NCI-H460 (cell line): ENCODE data around the gene PHKB. TPM values are rescaled to one million over a fixed set of nuclear protein-coding genes. Genes with fewer than 3 reads are reported as not detected.
"Not testable (repeated sequence)": the region's sequence is repeated elsewhere in the genome, so short reads cannot be mapped to it uniquely, and the experiment has no call there.

Source experiments
- DNase-seq: peaks from one replicate; pipeline ENCODE4 v3.0.0-alpha.2; 2016; ENCODE audit warnings: low read depth; ENCODE audit errors: extremely low read depth
- polyA plus RNA-seq: library from polyadenylated mRNA; depleted of rRNA; stranded (reverse); fragments of >200 nt; gene quantifications from 2 replicates; pipeline ENCODE4 v1.2.3, GENCODE V29; 2014; cell fraction: nucleus; rRNA removed
- total RNA-seq: library from RNA; depleted of rRNA; stranded (reverse); fragments of >200 nt; shearing (Covaris generic); gene quantifications from 2 replicates; pipeline ENCODE4 v1.2.3, GENCODE V29; 2014; rRNA removed

The PHKB gene
- 50.4 and 55.4 TPM in 2 replicates for total RNA-seq
- 48.3 and 62.6 TPM in 2 replicates for polyA plus RNA-seq

DNA sequence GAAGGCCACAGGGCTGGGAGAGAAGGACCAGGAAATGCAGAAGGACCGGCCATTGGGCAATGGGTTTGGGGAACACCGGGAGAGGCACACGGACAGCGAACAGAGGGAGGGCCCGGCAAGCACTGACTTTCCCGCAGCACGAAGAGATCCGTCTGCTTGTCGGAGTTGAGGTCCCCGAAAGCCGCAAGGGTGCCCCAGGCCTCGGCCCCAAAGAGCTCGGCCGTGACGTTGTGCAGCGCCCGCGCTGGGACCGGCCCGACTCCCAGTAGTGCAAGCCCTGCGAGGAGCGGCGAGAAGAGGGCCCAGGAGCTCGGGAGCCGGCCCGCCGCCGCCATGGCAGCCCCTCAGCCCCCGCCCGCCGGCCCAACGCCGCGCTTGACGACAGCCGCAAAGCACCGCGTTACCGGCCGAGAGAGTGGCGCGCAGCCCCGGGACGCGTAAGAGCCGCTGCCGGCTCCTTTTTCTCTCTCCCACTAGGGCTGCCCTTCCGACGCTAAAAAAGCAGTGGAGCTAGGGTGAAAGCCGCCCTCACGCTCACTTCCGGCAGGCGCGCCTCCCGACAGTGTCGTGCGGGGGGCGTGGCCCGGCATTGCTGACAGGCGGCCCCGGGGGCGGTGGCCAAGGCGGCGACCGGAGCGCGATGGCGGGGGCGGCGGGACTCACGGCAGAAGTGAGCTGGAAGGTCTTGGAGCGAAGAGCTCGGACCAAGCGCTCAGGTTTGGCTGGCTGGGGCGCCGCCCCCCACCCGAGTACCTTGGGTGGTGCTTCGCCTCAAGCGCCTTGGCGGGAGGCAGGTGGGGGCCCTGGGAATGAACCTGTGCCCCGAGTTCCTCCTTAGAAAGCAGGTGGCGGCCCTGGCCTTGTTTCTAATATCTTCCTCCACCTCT lies at the start of gene PHKB, which contains the start of gene ITFG1:
TSS of gene PHKB (plus strand) at position 621 of the 887 bp plus-strand sequence. CDS start at position 641, 20 bp downstream.
TSS of gene ITFG1 (minus strand) at position 353 of the 887 bp plus-strand sequence. CDS start at position 335, 18 bp downstream.
- peak; percentile 80 for DNase-seq

DNA sequence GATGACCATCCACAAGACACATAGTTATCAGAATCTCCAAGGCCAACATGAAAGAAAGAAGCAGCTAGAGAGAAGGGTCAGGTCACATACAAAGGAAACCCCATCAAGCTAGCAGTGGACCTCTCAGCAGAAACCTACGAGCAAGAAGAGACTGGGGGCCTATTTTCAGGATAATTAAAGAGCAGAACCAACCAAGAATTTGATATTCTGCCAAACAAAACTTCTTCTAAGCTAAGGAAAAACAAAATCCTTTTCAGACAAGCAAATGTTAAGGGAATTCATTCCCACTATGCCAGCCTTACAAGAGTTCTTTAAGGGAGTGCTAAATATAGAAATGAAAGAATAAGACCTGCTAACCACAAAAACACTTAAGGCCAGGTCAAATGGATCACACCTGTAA lies 48.1 kb upstream of the PHKB start:
- no peak for DNase-seq

DNA sequence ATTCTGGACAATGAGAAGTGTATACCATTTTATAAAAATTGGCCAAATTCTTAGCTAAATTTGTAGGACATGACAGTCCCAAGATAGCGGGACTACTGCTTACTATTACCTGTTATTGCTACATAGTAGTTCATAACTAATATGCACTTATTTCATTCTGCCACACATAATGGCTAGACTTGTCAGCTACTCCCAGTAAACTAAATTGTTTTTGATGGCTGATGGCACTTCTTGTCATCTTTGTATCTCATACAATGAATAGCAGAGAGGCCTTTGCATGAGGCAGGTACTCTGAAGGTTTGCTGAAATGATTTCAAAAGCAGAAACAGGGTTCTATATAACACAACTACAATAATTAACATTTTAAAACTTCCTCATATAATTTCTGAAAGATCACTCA lies 44.3 kb upstream of the PHKB start:
- DNase-seq, result no peak

DNA sequence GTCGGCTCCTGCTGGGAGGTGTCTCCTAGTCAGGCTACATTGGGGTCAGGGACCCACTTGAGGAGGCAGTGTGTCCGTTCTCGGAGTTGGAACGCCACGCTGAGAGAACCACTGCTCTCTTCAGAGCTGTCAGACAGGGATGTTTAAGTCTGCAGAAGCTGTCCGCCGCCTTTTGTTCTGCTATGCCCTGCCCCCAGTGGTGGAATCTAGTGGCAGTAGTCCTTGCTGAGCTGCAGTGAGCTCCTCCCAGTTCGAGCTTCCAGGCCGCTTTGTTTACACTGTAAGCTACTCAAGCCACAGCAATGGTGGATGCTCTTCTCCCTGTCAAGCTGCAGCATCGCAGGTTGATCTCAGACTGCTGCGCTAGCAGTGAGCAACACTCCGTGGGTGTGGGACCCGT lies 36.3 kb upstream of the PHKB start:
- no peak for DNase-seq

DNA sequence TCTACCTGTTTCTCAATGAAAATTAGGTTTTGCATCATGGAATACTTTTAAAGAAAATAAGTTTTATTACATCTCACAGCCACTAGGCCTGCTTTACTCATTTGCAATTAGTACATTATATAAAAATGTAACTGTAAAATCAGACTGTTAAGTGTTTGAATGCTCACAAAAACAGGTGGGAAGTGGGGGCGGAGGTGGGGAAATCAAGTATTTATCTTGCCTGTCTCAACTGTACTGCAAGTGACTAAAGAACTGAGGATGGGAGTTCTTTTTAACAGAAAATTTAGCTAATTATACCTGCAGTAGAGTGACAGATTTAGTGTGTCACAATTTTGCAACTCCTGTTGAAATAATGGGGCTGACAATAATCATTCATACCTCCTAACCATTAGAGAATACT lies 34.3 kb upstream of the PHKB start:
- DNase-seq, result no peak

DNA sequence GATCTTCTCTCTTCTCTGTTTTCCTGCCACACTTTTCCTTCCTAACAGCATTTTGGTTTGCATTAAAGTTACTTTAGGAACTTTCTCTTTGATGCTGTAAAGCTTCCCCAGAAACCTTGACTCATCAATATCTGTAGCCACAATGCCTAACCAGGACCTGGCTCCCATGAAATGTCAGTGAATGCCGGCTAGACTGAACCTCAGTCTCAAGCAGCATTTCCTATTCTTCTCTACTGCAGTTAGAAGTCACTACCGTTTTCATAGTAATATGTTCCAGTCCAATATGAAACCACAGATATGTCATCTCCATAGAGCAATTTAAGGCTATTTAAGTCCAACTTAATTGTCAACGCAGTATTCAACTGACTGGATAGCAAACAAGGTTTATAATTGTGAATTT lies 29.2 kb upstream of the PHKB start:
- DNase-seq, result no peak

DNA sequence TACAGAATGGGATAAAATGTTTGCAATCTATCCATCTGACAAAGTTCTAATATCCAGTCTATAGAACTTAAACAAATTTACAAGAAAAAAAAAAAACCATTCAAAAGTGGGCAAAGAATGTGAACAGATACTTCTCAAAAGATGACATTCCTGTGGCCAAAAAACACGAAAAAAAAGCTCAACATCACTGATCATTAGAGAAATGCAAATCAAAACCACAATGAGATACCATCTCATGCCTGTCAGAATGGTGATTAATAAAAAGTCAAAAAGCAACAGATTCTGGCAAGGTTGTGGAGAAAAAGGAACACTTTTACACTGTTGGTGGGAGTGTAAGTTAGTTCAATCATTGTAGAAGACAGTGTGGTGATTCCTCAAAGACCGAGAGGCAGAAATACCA lies 26.9 kb upstream of the PHKB start:
- DNase-seq, result not testable (repeated sequence)

DNA sequence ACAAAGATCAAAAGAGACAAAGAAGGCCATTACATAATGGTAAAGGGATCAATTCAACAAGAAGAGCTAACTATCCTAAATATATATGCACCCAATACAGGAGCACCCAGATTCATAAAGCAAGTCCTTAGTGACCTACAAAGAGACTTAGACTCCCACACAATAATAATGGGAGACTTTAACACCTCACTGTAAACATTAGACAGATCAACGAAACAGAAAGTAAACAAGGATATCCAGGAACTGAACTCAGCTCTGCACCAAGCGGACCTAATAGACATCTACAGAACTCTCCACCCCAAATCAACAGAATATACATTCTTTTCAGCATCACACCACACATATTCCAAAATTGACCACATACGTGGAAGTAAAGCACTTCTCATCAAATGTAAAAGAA lies 21.1 kb upstream of the PHKB start:
- not testable (repeated sequence) for DNase-seq

DNA sequence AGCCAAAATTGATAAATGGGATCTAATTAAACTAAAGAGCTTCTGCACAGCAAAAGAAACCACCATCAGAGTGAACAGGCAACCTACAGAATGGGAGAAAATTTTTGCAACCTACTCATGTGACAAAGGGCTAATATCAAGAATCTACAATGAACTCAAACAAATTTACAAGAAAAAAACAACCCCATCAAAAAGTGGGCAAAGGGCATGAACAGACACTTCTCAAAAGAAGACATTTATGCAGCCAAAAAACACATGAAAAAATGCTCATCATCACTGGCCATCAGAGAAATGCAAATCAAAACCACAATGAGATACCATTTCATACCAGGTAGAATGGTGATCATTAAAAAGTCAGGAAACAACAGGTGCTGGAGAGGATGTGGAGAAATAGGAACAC lies 18.2 kb upstream of the PHKB start:
- not testable (repeated sequence) for DNase-seq

DNA sequence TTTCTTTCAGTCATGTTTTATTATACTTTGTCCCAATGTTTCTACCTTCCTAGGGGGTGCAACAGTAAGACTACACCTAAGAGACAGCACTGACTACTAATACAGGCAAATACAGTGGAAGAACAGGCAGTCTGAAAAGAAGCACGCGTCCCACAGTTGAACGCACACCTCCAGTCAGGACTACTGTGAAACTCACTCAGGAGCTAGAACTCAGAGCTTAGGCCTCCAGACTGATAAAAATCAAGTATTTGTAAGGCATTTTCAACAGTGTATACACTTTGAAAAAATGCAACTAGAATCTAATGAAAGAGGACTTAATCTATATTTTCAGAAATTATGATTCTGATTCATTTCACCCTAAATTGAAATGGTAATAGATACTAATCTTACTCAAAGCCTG lies 14.7 kb upstream of the PHKB start:
- DNase-seq, result no peak

DNA sequence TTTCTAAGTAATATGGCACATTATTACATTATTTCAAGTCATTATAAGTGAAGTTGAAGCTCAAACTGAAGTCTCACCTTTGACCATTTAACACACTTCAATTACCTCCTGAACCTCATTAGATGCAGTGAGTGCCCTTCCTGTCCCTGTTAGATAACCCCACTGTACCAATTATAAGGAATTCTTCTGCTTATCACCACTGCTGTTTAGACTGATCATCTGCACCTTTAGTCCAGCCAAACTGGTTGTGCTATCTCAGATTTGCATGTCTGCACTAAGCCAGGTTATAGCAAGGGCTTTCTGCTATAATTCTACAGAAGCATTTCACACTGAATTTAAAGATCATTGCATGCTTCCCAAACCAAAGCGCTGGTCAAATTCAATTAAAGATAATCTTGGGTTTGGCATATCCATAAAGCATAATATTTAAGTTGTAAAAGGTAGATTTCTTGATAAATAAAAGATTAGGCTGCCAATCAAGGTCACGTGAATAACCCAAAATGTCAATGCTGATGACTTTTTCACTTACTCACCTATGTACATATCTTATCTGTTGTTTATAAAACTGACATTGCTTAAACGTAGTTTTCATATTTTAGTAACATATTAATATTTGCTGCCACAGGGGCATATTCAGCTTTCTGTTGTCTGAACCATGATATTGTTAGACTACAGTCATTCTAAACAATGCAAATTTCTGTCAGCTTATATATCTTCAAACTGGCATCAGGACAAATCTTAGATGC lies 12.1 kb upstream of the PHKB start:
- no peak for DNase-seq

DNA sequence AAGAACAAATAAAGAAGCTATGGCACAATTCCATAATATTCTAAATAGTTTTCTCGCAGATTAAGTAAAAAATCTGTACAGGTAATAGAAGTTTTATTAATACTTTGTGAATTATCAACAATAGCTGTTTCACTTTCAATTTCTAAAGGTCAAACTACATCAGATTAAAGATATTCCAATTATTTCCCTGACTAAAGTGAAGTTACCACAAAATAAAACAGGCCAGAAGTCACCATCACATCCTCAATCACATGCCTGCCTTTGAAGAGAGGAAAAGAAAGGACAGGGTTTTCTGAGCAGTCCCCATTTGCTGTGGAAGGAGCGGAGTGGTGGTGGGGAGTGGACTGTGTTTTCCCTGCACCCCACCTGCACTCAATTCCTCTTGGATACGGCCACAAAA lies 11.3 kb upstream of the PHKB start:
- no peak for DNase-seq

DNA sequence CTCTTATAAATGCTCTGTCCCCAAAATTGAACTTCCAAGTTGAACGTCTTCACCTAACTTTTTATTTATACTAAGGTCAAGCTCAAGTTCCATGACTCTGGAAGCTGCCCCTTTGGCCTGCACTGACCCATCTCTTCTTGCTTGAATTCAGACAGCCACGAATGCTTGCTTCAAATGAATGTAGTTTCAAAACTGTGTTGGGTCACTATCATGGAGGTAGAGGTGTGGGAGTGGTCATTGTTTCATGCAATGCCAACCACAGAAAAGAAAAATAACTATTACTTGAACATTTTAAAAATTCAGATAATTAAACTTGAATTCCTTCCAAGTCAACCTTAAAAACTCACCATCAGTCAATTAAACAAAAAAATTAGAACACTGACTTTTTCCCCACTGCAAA lies 2.8 kb upstream of the PHKB start:
- DNase-seq, result no peak

DNA sequence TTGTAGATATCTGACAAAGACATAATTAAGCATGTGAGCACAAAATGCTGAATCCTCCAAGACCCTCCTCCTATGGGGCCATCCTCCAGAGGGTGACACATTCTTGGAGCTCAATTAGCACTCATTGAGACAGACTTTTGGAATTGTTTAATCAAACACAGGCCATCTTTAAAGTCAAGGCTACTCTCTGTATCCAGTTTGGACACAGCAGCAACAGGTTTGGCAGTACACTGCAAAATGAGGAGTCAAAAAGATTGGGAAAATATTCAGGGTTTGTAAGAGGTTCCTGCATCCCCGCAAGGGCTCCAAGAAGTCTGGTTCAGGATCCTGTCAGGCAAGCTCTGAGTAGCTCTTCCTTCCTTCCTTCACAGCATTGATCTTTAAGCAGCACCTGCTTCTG lies 1.5 kb upstream of the PHKB start:
- no peak for DNase-seq

DNA sequence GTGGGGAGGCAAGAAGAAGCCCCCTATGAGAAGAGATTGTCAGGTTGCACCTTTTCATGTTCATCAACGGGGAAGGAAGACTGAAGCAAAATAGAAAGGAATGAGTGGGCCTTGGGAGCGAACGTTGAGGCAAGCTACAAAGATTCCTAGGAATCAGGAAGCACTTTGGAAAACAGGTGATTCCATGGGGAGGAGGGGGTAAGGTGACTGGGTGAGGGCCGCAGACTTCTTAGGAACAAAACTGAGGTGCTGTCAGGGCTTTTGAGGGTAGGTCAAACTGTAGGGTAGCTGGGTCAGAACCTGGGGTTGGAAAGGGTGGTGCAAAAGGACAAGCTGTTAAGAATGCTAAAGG lies 796 bp upstream of the PHKB start:
- no peak for DNase-seq

DNA sequence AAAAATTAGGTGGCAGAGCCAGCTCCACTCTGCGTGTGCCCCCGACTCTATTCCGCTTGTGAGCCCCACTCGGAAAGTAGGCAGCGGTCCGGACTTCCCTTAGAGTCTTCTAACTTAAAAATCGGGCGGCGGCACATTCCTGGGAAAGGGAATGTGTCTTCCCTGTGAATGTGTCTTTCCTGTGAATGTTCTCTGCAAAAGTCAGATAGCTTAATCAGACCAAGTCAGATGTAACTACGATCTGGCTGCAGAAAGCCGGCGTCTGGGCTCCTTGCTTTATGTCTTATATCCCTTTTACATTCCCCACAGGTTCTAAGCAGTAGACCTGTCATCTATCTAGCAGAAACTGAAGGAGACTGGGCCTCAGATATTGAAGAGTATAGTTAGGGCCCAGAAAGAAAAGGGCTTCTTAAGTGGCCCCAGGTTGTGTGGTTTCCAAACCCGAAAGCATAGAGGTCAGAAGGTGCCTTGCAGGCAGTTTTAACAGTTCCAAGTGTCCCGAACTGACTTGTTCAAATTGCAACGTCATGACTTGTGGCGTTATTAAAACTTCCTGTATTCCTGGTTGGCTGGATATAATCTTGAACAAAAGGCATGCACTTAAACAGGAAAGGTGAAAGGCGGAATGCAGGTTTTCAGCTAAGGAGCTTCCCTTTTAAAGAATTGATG lies 601 bp downstream of the PHKB start:
- peak; percentile 62 for DNase-seq

DNA sequence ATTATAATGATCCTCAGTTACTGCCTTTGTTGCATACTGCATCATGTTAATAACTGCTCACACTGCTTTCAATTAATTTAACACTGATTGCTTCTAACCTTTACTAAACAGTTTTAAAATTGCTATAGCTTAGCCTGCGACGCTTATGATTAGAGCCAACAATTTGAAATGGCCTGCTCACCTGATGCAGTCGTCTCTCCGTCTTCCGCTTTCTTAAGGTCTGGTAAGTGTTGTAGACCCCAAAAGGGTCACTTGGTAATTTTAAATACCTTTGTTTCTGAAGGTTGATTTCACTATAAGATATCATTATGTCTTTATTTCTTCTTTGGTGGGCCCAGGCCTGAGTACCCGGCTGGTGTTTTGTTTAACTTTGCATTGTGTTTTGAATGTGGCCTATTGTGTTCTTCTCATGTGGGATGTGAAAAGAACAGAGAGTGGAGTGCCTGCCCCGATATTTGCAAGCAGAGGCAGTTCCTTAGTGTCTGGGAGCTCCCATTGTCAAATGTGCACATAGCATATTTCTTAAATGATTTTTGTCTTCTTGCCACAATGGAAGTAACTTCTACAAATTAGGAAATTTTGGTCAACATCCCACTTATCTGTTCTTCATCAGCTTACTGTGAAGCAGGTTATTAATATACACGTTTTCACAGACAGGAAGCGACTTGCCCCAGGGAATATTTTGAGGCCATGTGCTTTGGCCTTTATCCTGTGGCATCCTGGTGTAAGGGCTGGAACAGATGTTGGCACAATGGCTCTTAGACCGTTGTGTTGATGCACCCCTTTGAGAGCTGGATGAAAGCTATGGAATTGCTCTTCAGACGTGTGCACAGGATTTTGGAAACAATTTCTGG lies 2.9 kb downstream of the PHKB start:
- no peak for DNase-seq

DNA sequence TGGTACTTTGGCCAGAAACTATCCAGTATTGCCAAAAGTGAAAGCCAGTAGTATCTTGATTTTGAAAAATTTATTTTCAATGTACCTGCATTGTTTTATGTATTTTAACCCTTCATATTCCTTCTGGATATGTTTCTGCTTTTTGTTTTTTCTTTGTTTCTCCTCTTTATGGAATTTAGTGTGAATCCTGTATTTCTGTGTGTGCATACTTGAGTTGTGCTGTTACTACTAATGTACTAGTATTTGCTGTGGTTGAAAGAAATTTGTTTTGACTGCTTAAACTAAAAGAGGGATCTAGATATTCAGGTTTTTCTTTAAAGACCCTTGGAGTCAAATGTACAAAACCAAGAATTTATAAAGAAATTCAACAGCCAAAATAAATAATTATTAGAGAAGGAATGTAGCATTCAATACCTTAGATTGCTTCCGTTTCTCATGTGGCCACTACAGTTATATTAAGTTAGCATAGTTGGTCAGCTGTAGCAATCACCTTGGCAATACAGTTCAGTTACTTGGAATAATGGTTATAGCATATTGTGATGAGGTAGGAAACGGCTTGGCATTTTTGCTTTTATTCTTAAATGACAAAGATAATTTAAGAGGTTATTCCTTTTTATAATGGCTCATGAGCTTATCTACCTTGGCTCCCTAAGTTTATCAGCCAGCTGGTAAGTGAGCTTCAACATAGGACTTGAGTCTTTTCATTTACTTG lies 4.9 kb downstream of the PHKB start:
- DNase-seq, result no peak

DNA sequence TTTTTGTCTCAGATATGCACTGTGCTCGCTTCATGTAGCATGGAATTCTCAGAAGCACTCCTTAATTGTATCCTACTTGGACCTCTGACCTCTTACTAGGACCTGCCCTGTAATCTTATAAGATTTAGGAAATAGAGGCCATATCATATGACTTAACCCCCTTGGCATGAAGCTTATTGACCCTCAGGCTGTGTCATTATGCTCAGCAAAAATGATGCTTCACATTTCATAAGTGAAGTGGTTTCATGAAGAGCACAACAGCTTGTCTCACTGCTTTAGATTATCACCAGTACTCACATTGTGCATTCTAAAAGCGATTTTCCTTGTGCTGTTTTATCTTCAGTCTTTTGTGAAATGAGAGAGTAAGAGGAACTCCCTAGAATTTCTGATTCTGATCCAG lies 6.4 kb downstream of the PHKB start:
- DNase-seq, result no peak
